ENCODE data around the gene RHBDD2.
"Not testable (repeated sequence)": the region's sequence is repeated elsewhere in the genome, so short reads cannot be mapped to it uniquely, and the experiment has no call there.

DNA sequence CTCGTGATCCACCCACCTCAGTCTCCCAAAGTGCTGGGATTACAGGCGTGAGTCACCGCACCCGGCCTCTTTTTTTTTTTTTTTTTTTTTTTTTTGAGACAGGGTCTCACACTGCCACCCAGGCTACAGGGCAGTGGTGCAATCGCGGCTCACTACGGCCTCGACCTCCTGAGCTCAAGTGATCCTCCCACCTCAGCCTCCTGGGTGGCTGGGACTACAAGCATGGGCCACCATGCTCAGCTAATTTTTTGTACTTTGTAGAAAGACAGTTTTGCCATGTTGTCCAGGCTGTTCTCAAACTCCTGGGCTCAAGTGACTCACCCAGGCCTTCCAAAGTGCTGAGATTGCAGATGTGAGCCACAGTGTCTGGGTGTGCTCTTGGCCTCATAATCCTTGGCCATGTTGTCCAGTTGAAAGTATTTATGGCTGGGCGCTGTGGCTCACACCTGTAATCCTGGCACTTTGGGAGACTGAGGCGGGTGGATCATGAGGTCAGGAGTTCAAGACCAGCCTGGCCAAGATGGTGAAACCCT is 24.0 kb upstream of the RHBDD2 start:
- TF ChIP-seq, protein P1, sequence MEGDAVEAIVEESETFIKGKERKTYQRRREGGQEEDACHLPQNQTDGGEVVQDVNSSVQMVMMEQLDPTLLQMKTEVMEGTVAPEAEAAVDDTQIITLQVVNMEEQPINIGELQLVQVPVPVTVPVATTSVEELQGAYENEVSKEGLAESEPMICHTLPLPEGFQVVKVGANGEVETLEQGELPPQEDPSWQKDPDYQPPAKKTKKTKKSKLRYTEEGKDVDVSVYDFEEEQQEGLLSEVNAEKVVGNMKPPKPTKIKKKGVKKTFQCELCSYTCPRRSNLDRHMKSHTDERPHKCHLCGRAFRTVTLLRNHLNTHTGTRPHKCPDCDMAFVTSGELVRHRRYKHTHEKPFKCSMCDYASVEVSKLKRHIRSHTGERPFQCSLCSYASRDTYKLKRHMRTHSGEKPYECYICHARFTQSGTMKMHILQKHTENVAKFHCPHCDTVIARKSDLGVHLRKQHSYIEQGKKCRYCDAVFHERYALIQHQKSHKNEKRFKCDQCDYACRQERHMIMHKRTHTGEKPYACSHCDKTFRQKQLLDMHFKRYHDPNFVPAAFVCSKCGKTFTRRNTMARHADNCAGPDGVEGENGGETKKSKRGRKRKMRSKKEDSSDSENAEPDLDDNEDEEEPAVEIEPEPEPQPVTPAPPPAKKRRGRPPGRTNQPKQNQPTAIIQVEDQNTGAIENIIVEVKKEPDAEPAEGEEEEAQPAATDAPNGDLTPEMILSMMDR (conservative IDR thresholded peaks at IDR 0.05 in 1 of 2, IDR thresholded peaks at IDR 0.05 in 1 of 2; ENCODE audit: low read depth in 1 of 2, low read length in 2 of 2), result not testable (repeated sequence)
- not testable (repeated sequence) for TF ChIP-seq EZH2 (IDR thresholded peaks at IDR 0.05; ENCODE audit: low read length, missing control alignments)

All from fibroblast of lung (primary cell).